HG02981 (cell line): ENCODE measurements around the gene ASPRV1.

Source experiments
- ATAC-seq: cut with Tn5 transposase; IDR thresholded peaks from one replicate; pipeline ENCODE4 v1.9.1; 2021; ENCODE audit warnings: mild to moderate bottlenecking, moderate library complexity; ENCODE audit not compliant: unreplicated experiment

ASPRV1 gene

DNA sequence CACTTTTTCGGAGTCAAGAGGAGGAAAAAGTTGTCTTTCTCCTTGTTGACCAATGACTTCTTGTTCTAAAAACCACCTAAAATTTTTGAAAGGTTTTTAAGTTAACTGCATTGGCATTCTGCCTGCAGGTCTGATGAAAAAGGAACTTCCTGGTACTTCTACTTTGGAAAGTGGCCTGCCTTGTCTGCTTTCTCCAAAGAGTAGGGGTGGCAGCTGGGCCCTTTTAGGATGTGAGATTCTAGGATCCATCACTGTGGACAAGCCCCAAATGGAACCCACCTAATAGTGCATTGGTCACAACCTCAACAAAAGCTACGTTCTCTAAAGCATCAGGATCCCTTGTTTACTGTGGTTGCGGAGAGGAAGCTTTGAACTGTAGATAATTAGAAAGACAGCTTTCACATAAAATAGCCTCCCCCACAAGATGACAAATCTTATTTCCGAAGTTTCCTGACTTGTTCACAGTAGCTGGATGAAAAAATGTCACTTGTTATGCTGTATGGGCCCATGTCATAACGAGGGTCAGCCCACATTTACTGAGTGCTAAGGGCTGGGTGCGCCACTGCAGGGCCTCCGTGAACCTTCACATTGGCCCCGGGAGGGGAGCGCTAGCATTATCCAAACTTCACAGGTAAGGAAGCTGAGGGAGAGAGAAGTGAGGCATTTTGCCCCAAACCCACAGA is 17.4 kb downstream of the ASPRV1 start:
- ATAC-seq = no peak

GRCh38 chr2:69943000-69943842 is 18.2 kb downstream of the ASPRV1 start:
- no peak for ATAC-seq

DNA sequence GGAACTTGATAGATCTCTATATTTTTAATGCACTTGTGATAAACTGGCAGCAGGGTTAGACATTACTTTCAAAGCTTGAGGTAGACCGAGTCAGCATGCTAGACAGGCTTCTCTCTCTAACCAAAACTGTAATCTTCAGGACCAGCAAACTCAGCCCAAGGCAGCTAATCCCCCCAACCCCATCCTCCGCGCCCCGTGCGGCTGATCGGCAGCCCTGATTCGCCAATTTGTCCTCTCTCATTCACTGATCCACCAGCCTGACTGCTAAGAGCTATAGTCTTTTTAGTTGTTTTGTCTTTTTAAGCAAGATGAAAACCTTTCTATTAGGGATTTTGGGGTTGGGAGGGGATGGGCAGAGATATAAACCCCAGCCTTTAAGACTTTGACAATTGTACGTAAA is 20.7 kb downstream of the ASPRV1 start:
- ATAC-seq = no peak

DNA sequence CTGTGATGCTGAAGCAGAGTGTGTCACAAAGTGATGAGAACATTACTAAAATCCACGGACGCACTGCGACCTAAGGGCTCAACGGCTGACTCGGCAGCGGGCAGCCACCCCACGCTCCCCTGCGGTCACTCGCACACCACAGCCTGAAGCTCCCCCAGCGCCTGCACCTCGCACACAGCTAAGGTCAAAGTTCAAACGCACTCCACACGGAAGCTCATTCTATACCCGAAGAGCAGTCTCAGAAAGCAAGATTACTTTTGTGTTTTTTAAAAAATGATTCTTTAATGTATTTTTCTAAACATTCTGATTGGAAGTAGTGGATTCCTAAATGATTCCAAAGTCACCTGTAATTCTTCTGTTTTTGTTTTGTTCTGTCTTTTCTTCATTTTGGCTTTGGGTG is 21.7 kb downstream of the ASPRV1 start:
- ATAC-seq = no peak

DNA sequence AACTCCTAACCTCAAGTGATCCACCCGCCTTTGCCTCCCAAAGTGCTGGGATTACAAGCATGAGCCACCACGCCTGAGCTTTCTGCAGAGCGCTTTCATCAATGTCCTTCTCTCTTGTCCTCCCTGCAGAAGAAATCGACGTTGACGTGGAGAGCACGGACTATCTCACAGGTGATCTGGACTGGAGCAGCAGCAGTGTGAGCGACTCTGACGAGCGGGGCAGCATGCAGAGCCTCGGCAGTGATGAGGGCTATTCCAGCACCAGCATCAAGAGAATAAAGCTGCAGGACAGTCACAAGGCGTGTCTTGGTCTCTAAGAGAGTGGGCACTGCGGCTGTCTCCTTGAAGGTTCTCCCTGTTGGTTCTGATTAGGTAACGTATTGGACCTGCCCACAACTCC is 23.5 kb downstream of the ASPRV1 start:
- no peak for ATAC-seq

- ATAC-seq = no peak
Observed at GRCh38 chr2:69936906-69937305, 24.5 kb downstream of the ASPRV1 start.

GRCh38 chr2:69935011-69935410 is 26.4 kb downstream of the ASPRV1 start:
- ATAC-seq = no peak

DNA sequence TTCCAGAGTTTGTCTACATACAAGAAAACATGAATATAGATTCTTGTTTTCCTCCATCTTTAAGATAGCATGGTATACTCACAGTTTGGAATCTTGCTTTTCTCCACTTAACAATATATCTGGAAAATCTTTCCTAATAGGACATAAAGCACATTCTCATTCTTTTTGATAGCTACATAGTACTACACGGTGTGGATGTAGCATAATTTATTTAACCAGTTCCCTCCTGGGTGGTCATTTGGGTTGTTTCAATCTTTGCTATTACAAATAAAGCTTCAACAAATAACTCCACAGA is 26.9 kb downstream of the ASPRV1 start:
- ATAC-seq = no peak

- ATAC-seq = no peak
Observed at GRCh38 chr2:69933839-69934613, 27.4 kb downstream of the ASPRV1 start.

DNA sequence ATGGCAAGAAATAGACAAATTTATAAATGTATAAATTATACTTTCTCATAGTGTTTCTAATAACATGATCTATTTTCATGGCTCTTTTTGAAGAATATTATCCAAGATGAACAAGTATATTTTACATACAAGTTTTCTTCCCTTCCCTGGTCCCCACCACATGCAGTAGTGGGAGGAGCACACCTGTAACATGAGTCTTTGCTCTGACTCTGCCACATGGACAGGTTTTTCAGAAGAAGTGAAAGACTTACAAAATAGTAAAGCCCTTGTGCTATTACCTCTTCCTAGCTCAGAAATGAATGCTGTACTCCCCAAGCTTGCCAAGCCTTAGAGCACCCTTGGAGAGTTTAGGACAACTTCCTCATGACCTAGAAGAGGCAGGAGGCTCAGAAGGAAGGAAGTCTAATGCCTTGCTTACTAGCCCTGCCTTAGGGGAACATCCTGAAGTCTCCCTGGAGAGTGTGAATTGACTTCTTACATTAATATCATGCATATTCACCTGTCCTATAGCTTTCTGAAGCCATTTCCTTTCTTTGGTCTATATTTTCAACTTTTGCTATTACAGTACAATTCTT is 28.1 kb downstream of the ASPRV1 start:
- no peak for ATAC-seq

DNA sequence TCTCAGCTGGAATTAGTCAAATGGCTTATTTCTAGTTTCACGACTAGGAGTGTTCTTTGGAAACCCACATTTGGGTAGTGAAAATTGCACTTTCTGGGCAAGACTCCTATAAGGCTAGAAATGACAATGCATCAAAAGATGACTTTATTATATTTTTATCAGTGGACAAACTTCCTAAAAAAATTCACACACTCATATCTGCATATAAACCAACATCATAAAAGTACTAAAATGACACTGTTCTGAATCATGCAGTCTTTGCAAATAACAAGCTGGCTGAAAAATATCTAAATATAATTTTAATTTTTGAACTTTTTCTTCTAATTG is 28.9 kb downstream of the ASPRV1 start:
- ATAC-seq = no peak

- ATAC-seq = no peak
Observed at GRCh38 chr2:69931832-69932595, 29.4 kb downstream of the ASPRV1 start.

GRCh38 chr2:69926849-69927515 is 34.4 kb downstream of the ASPRV1 start:
- ATAC-seq = no peak

GRCh38 chr2:69923116-69923515 is 38.3 kb downstream of the ASPRV1 start:
- no peak for ATAC-seq

- ATAC-seq = no peak
Observed at GRCh38 chr2:69918401-69918800, 43.0 kb downstream of the ASPRV1 start.

GRCh38 chr2:69917852-69918251 is 43.6 kb downstream of the ASPRV1 start:
- ATAC-seq = no peak

- no peak for ATAC-seq
Observed at GRCh38 chr2:69916106-69916505, 45.3 kb downstream of the ASPRV1 start.

DNA sequence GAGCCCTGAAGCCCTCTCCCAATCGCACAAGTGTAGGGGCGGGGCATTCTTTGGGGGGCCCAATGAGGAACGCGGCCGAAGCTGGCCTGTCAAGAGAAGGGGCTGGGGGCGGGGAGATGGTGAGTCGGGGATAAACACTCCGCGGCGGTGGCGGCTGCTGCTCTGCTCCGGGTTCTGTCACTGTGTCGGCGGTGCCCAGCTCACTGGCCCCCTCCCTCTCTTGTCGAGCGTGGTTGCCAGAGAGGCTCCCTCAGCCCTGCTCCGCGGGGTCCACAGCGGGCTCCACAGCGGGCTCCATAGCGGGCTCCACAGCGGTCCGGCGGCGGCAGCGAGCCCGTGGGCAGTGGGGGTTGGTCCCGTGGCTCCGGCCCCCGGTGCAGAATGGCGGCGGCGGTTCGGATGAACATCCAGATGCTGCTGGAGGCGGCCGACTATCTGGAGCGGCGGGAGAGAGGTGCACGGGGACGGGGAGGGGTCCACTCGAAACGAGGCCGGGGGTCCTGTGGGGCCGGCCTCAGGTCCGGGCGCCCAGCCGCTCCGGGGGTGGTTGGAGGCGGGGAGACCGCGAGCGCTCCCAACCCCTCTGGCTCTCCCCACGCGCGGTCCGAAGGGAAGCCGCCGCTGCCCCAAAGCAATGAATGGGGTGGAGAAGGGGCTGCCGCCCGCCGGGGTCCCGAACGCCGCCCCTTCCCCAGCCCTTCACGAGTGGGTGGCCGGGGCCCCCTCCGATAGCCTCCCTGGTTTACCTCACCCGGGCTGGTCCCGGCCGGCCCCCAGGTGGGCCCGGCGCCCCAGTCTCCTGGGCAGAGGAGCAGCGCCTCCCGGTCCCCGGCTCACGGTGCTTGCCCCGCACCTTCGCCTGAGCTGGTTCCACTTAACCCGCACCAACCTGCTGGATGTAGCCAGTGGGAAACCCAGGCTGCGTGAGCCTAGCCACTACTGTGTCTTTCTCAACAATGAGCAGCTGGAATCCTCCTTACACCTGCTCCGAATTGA is 46.2 kb downstream of the ASPRV1 start, which contains the start of gene MXD1:
Gene MXD1, plus strand, starts transcription at position 160 of the 996 bp plus-strand sequence. Its CDS starts 222 bp downstream, at position 382.
- no peak for ATAC-seq
